NCI-H146 treated with DMSO at 0.1 percent for 48 hours (cell line): Measurements from ENCODE around the gene KDM2A.
A peak's percentile ranks its signal among the peaks of the same experiment; 100 is the strongest.
"Not testable (repeated sequence)": the region's sequence is repeated elsewhere in the genome, so short reads cannot be mapped to it uniquely, and the experiment has no call there.

Experiments used
- DNase-seq: peaks from one replicate; lab custom pipeline; 2025; ENCODE audit not compliant: unreplicated experiment; lab: John Stamatoyannopoulos, UW

KDM2A gene

GRCh38 chr11:67233584-67234190, 114.6 kb downstream of the KDM2A start:
- DNase-seq, result no peak

- DNase-seq, result not testable (repeated sequence)
Observed at GRCh38 chr11:67234571-67234970, 115.5 kb downstream of the KDM2A start.

- no peak for DNase-seq
Observed at GRCh38 chr11:67237574-67237973, 118.5 kb downstream of the KDM2A start.

- no peak for DNase-seq
Observed at GRCh38 chr11:67238894-67239782, 120.1 kb downstream of the KDM2A start.

- peak; percentile 100 for DNase-seq
Observed at GRCh38 chr11:67239783-67240575, 120.9 kb downstream of the KDM2A start.

- peak; percentile 39 for DNase-seq
Observed at GRCh38 chr11:67240576-67241389, 121.7 kb downstream of the KDM2A start.

- DNase-seq, result no peak
Observed at GRCh38 chr11:67242548-67242947, 123.5 kb downstream of the KDM2A start.

- DNase-seq, result no peak
Observed at GRCh38 chr11:67243051-67243450, 124.0 kb downstream of the KDM2A start.

GRCh38 chr11:67245046-67245445, 126.0 kb downstream of the KDM2A start:
- DNase-seq, result no peak

GRCh38 chr11:67247946-67248550, 129.0 kb downstream of the KDM2A start:
- no peak for DNase-seq

GRCh38 chr11:67248653-67249052, 129.6 kb downstream of the KDM2A start:
- no peak for DNase-seq

- DNase-seq, result no peak
Observed at GRCh38 chr11:67250059-67251043, 131.3 kb downstream of the KDM2A start.

- DNase-seq, result no peak
Observed at GRCh38 chr11:67251841-67252240, 132.8 kb downstream of the KDM2A start.

GRCh38 chr11:67252831-67253239, 133.8 kb downstream of the KDM2A start:
- peak; percentile 21 for DNase-seq

- no peak for DNase-seq
Observed at GRCh38 chr11:67253872-67254624, 135.0 kb downstream of the KDM2A start.

GRCh38 chr11:67254798-67255197, 135.7 kb downstream of the KDM2A start:
- DNase-seq, result no peak

GRCh38 chr11:67255353-67255752, 136.3 kb downstream of the KDM2A start:
- DNase-seq, result no peak

- DNase-seq, result no peak
Observed at GRCh38 chr11:67255864-67256263, 136.8 kb downstream of the KDM2A start.
